Kidney (tissue), 14 donors: ENCODE data around the gene CTIF. TPM values are rescaled to one million over a fixed set of nuclear protein-coding genes. Genes with fewer than 3 reads are reported as not detected.

Source experiments
- DNase-seq, 5 donors: peaks; one replicate each; pipeline ENCODE4 v3.0.0-alpha.2; 2013 to 2020
- FAIRE-seq: peaks from 2 replicates; lab custom pipeline; 2012; peaks lifted over from hg19 to GRCh38; lab: Jason Lieb, UNC
- H3K27ac ChIP-seq, 2 donors: one replicate each; pipeline ENCODE4 v1.7.0; 2013; ENCODE audit warnings: low read depth in 2 of 2, low read length in 2 of 2, inconsistent platforms in 1 of 2
- H3K27me3 ChIP-seq: one replicate; pipeline ENCODE4 v1.7.1; 2013; ENCODE audit warnings: low read length, inconsistent platforms; ENCODE audit not compliant: control insufficient read depth, insufficient read depth
- H3K36me3 ChIP-seq, 3 donors: one replicate each; pipeline versions ENCODE4 v1.7.0 to v1.7.1; 2013; ENCODE audit warnings: low read length in 3 of 3, control low read depth in 1 of 3, inconsistent platforms in 1 of 3; ENCODE audit not compliant: insufficient read depth in 3 of 3, control insufficient read depth in 2 of 3
- H3K4me1 ChIP-seq, 3 donors: one replicate each; pipeline versions ENCODE4 v1.7.0 to v1.7.1; 2013; ENCODE audit warnings: low read length in 3 of 3, inconsistent platforms in 1 of 3, low read depth in 1 of 3; ENCODE audit not compliant: control insufficient read depth in 2 of 3, insufficient read depth in 2 of 3
- H3K4me3 ChIP-seq, 3 donors: one replicate each; pipeline versions ENCODE4 v1.7.0 to v1.8.1; 2013; ENCODE audit warnings: low read length in 3 of 3, control low read depth in 1 of 3, inconsistent platforms in 1 of 3
- H3K9ac ChIP-seq, 3 donors: one replicate each; pipeline versions ENCODE4 v1.7.0 to v1.7.1; 2013; ENCODE audit warnings: low read length in 3 of 3, control low read depth in 1 of 3, inconsistent platforms in 1 of 3
- H3K9me3 ChIP-seq, 3 donors: one replicate each; pipeline versions ENCODE4 v1.7.0 to v1.7.1; 2013; ENCODE audit warnings: low read length in 3 of 3, control low read depth in 1 of 3, inconsistent platforms in 1 of 3; ENCODE audit not compliant: control insufficient read depth in 2 of 3, insufficient read depth in 1 of 3
- CTCF ChIP-seq: IDR thresholded peaks from 3 replicates; pipeline ENCODE4 v1.5.1; 2012; ENCODE audit warnings: mild to moderate bottlenecking, moderate library complexity, borderline replicate concordance; ENCODE audit not compliant: insufficient read depth; ENCODE audit errors: extremely low read depth
- intact Hi-C: fragments of 100-400 bp; cut with DNase I; formaldehyde crosslinking; loops from one replicate; pipeline ENCODE4 v1.11.1; 2022
- polyA plus RNA-seq: library from polyadenylated mRNA; stranded (reverse); fragments of 350-450 nt; fragmentation: Illumina TruSeq; extraction: RNeasy Lipid Tissue Mini Kit (QIAGEN cat#74804); gene quantifications from one replicate; pipeline ENCODE4 v1.2.3, GENCODE V29; 2014; ENCODE audit warnings: low read depth, low replicate concordance; ENCODE audit not compliant: insufficient read depth
- total RNA-seq: library from RNA; stranded (reverse); fragmentation: NEBNext Ultra II Directional; extraction: Animal tissue kit (Norgen Biotek cat#: 25700); gene quantifications from one replicate; pipeline ENCODE4 v1.2.1, GENCODE V29; 2021
- donor health status: control.
- donor health status: control.
- donor health status: control.
- donor health status: control.
- donor health status: control.
- donor health status: DM: yes; HTN: yes; CAD: no.
- donor health status: Normal renal cell carcinoma (clear cell type).

The CTIF gene
- total and polyA plus RNA-seq, 2 donors from 2014 or later = 37.3 to 41.9 TPM

DNA sequence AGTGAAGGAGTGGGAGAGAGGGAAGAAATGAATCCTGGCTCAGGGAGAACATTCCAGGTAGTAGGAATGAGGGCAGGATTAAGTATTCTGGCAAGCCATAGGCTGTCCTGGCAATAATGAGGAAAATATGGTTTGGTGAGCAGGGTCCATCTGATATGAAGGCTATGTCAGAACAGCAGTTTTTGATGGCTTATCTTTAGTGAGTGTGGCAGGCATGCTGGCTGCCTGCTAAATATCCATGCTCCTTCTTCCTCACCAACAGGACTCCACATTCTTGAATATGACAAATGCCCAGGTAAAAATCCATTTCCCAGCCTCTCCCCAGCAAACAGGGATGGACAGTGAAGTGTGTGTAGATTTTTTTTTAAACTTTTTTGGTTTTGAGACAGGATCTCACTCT, 13.2 kb upstream of the CTIF start:
- TF ChIP-seq CTCF = no peak
- H3K36me3 ChIP-seq = no peaks in the 10 kb centered on the region
- no peaks in the 10 kb centered on the region for H3K27me3 ChIP-seq
- no peak overlapping the region for H3K9ac ChIP-seq
- FAIRE-seq (no peak), DNase-seq (no peak)
- intact Hi-C loops = no loop called here
- H3K4me3 ChIP-seq = no peak overlapping the region
- no peaks in the 10 kb centered on the region for H3K9me3 ChIP-seq
- no peak overlapping the region for H3K27ac ChIP-seq
- H3K4me1 ChIP-seq = no peaks in the 10 kb centered on the region

- Histone ChIP-seq H3K9ac (no peak overlapping the region), H3K36me3 (no peaks in the 10 kb centered on the region), H3K27me3 (no peaks in the 10 kb centered on the region), H3K4me1 (no peaks in the 10 kb centered on the region), H3K4me3 (no peak overlapping the region), H3K9me3 (no peaks in the 10 kb centered on the region), H3K27ac (no peak overlapping the region)
- intact Hi-C loops = no loop called here
- DNase-seq (no peak), FAIRE-seq (no peak)
- TF ChIP-seq CTCF = no peak
Measured at GRCh38 chr18:48527461-48527860, 11.4 kb upstream of the CTIF start.

DNA sequence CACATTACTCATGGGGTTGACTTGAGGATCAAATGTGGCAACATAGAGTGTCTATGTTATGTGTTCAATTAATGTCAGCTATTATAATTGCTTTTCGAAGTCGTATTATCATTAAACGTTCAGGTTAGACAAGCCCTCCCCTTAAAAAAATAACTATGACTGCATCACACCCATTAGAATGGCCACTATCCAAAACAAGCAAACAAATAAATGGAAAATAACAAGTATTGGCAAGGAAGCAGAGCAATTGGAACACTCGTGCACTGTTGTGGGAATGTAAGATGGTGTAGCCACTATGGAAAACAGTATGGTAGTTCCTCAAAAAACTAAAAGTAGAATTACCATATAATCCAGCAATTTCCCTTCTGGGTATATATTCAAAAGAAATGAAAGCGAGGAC, 10.0 kb upstream of the CTIF start:
- no peak for DNase-seq
- no peak overlapping the region for H3K4me3 ChIP-seq
- intact Hi-C loops = no loop called here

More for the DNA sequence above, 10.0 kb upstream of the CTIF start:
- FAIRE-seq = no peak
- H3K36me3 ChIP-seq = no peaks in the 10 kb centered on the region
- no peaks in the 10 kb centered on the region for H3K27me3 ChIP-seq
- no peaks in the 10 kb centered on the region for H3K9me3 ChIP-seq
- TF ChIP-seq CTCF = no peak
- no peak overlapping the region for H3K27ac ChIP-seq
- H3K4me1 ChIP-seq = no peaks in the 10 kb centered on the region
- H3K9ac ChIP-seq = no peak overlapping the region
